Eye (tissue), 1 donor: ENCODE data around the gene NACC2.
A peak's percentile ranks its signal among the peaks of the same experiment; 100 is the strongest.

ENCODE experiments used
- DNase-seq: peaks from one replicate; pipeline ENCODE4 v3.0.0-alpha.2; 2015

Gene NACC2

GRCh38 chr9:136007934-136008692, 87.0 kb downstream of the NACC2 start:
- peak; percentile 25 for DNase-seq

GRCh38 chr9:136007276-136007933, 87.7 kb downstream of the NACC2 start:
- DNase-seq, result peak; percentile 43

GRCh38 chr9:136006169-136006568, 88.9 kb downstream of the NACC2 start:
- no peak for DNase-seq

- DNase-seq, result peak; percentile 90
These were observed 90.4 kb downstream of the NACC2 start for GRCh38 chr9:136004712-136005111.

- DNase-seq, result no peak
These were observed 90.9 kb downstream of the NACC2 start for GRCh38 chr9:136004219-136004618.

GRCh38 chr9:136003411-136004218, 91.5 kb downstream of the NACC2 start:
- peak; percentile 28 for DNase-seq

GRCh38 chr9:136002881-136003280, 92.2 kb downstream of the NACC2 start:
- DNase-seq, result peak; percentile 65

- no peak for DNase-seq
These were observed 92.9 kb downstream of the NACC2 start for GRCh38 chr9:136002215-136002614.

- no peak for DNase-seq
These were observed 93.9 kb downstream of the NACC2 start for GRCh38 chr9:136001231-136001630.

GRCh38 chr9:135998410-135999071, 96.5 kb downstream of the NACC2 start:
- DNase-seq, result no peak

GRCh38 chr9:135998016-135998380, 97.1 kb downstream of the NACC2 start:
- no peak for DNase-seq

- DNase-seq, result peak; percentile 49
These were observed 97.7 kb downstream of the NACC2 start for GRCh38 chr9:135997090-135998015.

- no peak for DNase-seq
These were observed 99.3 kb downstream of the NACC2 start for GRCh38 chr9:135995816-135996215.

GRCh38 chr9:135994501-135995192, 100.4 kb downstream of the NACC2 start:
- no peak for DNase-seq

GRCh38 chr9:135993765-135994500, 101.2 kb downstream of the NACC2 start:
- peak; percentile 28 for DNase-seq

GRCh38 chr9:135993409-135993742, 101.7 kb downstream of the NACC2 start:
- no peak for DNase-seq

GRCh38 chr9:135992486-135993408, 102.3 kb downstream of the NACC2 start:
- peak; percentile 87 for DNase-seq

GRCh38 chr9:135991771-135992170, 103.3 kb downstream of the NACC2 start:
- no peak for DNase-seq
